ENCODE measurements around the gene PDE4B.

The PDE4B gene

DNA sequence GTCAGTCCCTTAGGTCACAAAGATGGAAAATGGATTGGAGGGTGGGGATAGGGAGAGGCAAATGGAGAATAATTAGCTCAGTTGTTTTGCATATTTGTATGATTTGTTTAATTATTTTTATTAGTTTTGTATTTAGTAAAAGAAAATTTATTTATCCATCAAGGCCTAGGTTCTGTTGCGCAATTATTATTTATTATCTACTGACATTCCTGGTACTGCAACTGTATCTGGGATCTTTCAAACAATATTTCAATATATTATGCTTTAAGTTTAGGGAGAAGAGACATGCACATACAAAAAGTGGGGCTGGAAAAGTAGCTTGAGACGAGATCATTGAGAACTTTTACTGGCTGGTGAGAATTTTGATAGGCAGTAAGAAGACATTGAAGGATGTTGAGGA, 424.9 kb downstream of the PDE4B start:
- H3K4me3 ChIP-seq (ENCODE audit: low read length) = no peak overlapping the region
- no peak for DNase-seq (ENCODE audit: low read depth)
- TF ChIP-seq CTCF (conservative IDR thresholded peaks at IDR 0.05; ENCODE audit: low read length) = no peak

- no peak overlapping the region for H3K4me3 ChIP-seq (ENCODE audit: low read length)
- TF ChIP-seq CTCF (conservative IDR thresholded peaks at IDR 0.05; ENCODE audit: low read length) = no peak
- DNase-seq (ENCODE audit: low read depth) = no peak
Measured at GRCh38 chr1:66220477-66220876, 427.8 kb downstream of the PDE4B start.

GRCh38 chr1:66223681-66224080, 431.0 kb downstream of the PDE4B start:
- DNase-seq (ENCODE audit: low read depth) = no peak
- no peak for TF ChIP-seq CTCF (conservative IDR thresholded peaks at IDR 0.05; ENCODE audit: low read length)
- H3K4me3 ChIP-seq (ENCODE audit: low read length) = no peak overlapping the region

- no peak overlapping the region for H3K4me3 ChIP-seq (ENCODE audit: low read length)
- no peak for DNase-seq (ENCODE audit: low read depth)
Measured at GRCh38 chr1:66226985-66227384, 434.3 kb downstream of the PDE4B start.

GRCh38 chr1:66227966-66228365, 435.3 kb downstream of the PDE4B start:
- no peak overlapping the region for H3K4me3 ChIP-seq (ENCODE audit: low read length)
- no peak for DNase-seq (ENCODE audit: low read depth)
- TF ChIP-seq CTCF (conservative IDR thresholded peaks at IDR 0.05; ENCODE audit: low read length) = no peak

More at GRCh38 chr1:66226985-66227384, 434.3 kb downstream of the PDE4B start:
- TF ChIP-seq CTCF (conservative IDR thresholded peaks at IDR 0.05; ENCODE audit: low read length) = no peak

DNA sequence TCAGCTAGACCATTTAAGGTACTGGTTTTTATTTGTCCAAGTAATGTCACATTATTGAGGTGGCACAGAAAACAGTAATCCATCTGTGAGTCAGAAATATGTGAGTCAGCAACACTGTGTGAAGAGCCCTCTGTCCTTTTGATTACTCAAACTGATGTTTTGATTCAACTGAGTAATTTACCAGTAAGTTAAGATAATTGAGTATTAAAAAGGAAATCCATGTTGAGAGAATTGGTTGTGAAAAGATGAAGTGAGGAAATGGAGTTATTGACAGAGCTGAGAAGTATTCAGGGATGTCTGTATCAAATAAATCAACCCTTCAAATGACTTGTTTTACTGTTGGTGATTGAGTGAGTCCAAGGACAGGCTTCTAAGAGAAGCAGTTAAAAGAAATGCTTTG, 438.5 kb downstream of the PDE4B start:
- no peak overlapping the region for H3K4me3 ChIP-seq (ENCODE audit: low read length)
- DNase-seq (ENCODE audit: low read depth) = peak; percentile 43
- no peak for TF ChIP-seq CTCF (conservative IDR thresholded peaks at IDR 0.05; ENCODE audit: low read length)

GRCh38 chr1:66231681-66232463, 439.2 kb downstream of the PDE4B start:
- H3K4me3 ChIP-seq (ENCODE audit: low read length) = no peak overlapping the region
- no peak for TF ChIP-seq CTCF (conservative IDR thresholded peaks at IDR 0.05; ENCODE audit: low read length)
- DNase-seq (ENCODE audit: low read depth) = no peak
